Stimulated activated CD8-positive, alpha-beta memory T cell treated with anti-CD3 and anti-CD28 coated beads, Interleukin-2, amount 100 ng/mL, for 48 hours (primary cell): ENCODE results near the gene GGT6.

Experiments
- DNase-seq, 2 donors: peaks; one replicate each; pipeline ENCODE4 v3.0.0-alpha.2; 2020; ENCODE audit warnings: low read depth in 2 of 2

The GGT6 gene

GRCh38 chr17:4576161-4576558, 15.8 kb upstream of the GGT6 start:
- no peak for DNase-seq

- DNase-seq: no peak
These were observed 14.2 kb upstream of the GGT6 start for GRCh38 chr17:4574448-4575045.

GRCh38 chr17:4573669-4574068, 13.3 kb upstream of the GGT6 start:
- DNase-seq: peak; percentile 44 to 64

GRCh38 chr17:4573115-4573514, 12.7 kb upstream of the GGT6 start:
- DNase-seq: no peak

- DNase-seq: no peak
These were observed 11.8 kb upstream of the GGT6 start for GRCh38 chr17:4572131-4572530.

- no peak for DNase-seq
These were observed 9.2 kb upstream of the GGT6 start for GRCh38 chr17:4569591-4569990.

GRCh38 chr17:4566785-4567184, 6.4 kb upstream of the GGT6 start:
- DNase-seq: no peak

GRCh38 chr17:4565209-4566141, 5.1 kb upstream of the GGT6 start:
- DNase-seq: no peak

- DNase-seq: no peak
These were observed 1.9 kb upstream of the GGT6 start for GRCh38 chr17:4562015-4562969.

GRCh38 chr17:4560837-4561256, 470 bp upstream of the GGT6 start:
- DNase-seq: no peak

GRCh38 chr17:4559966-4560365, 411 bp downstream of the GGT6 start:
- no peak for DNase-seq

GRCh38 chr17:4559139-4559791, 1.1 kb downstream of the GGT6 start:
- no peak for DNase-seq

- DNase-seq: no peak
These were observed 1.9 kb downstream of the GGT6 start for GRCh38 chr17:4558347-4558971.

GRCh38 chr17:4557626-4558346, 2.6 kb downstream of the GGT6 start:
- no peak for DNase-seq

GRCh38 chr17:4556996-4557395, 3.4 kb downstream of the GGT6 start:
- no peak for DNase-seq

- no peak for DNase-seq
These were observed 4.3 kb downstream of the GGT6 start for GRCh38 chr17:4555873-4556759.

- peak; percentile 96 to 98 for DNase-seq
These were observed 5.2 kb downstream of the GGT6 start, which contains the start of gene MYBBP1A for GRCh38 chr17:4554997-4555799. Gene MYBBP1A (minus strand): TSS chr17:4555384. CDS start chr17:4555324, 60 bp downstream.

- no peak for DNase-seq
These were observed 5.9 kb downstream of the GGT6 start for GRCh38 chr17:4554441-4554996.
